Measurements from ENCODE around the gene CDH2. TPM values are rescaled to one million over a fixed set of nuclear protein-coding genes. Genes with fewer than 3 reads are reported as not detected.
A peak's percentile ranks its signal among the peaks of the same experiment; 100 is the strongest.

Gene CDH2
- total and polyA plus RNA-seq, 4 donors, result 14.2 to 49.5 (median 26.4) TPM

DNA sequence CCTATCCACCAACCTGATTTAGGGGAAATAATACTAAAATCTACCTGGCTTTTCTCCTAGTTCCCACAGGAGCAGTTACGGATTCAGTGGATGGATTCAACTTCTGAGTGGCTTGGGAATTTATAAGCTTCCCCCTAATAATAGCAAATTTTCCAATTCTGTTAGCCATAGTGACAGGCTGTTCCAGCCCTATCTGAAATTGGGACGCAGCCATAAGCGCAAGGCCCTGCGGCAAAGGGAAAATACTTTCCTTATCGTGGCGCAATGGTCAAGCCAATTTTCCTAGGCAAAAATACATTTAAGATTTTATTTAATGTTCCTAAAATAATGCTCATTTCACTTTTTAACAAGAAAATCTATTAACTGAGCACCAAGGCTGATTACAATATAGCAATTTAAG, 49.7 kb downstream of the CDH2 start:
- no peak for DNase-seq (ENCODE audit: low spot score)
- H3K27ac ChIP-seq (ENCODE audit: low read depth in 1 of 2, low read length in 2 of 2), result peak overlapping the region; percentile 32 to 70

DNA sequence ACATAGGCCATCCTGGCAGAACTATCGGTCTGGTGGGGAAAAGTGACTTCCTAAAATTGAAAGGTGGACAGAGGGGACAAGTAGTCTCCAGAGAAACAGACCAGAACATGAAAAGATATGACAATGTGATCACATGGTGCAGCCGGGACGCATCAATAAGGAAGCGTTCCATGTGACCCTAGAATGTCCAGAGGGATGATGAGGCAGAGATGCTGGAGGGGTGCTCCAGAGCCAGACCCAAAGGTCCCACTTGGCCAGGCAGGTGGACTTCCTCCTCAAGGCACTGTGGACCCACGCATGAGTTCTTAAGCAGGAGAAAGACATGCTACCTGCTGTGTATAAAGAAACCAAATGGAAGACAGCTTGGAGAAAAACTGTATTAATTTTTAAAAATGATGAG, 50.2 kb downstream of the CDH2 start:
- no peak overlapping the region for H3K9ac ChIP-seq (ENCODE audit: low read depth in 1 of 2, low read length in 2 of 2)
- TF ChIP-seq RXRA (IDR thresholded peaks at IDR 0.05), result no peak
- TF ChIP-seq, protein P1, sequence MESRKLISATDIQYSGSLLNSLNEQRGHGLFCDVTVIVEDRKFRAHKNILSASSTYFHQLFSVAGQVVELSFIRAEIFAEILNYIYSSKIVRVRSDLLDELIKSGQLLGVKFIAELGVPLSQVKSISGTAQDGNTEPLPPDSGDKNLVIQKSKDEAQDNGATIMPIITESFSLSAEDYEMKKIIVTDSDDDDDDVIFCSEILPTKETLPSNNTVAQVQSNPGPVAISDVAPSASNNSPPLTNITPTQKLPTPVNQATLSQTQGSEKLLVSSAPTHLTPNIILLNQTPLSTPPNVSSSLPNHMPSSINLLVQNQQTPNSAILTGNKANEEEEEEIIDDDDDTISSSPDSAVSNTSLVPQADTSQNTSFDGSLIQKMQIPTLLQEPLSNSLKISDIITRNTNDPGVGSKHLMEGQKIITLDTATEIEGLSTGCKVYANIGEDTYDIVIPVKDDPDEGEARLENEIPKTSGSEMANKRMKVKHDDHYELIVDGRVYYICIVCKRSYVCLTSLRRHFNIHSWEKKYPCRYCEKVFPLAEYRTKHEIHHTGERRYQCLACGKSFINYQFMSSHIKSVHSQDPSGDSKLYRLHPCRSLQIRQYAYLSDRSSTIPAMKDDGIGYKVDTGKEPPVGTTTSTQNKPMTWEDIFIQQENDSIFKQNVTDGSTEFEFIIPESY (IDR thresholded peaks at IDR 0.05), result no peak
- TF ChIP-seq HNF4G (IDR thresholded peaks at IDR 0.05), result no peak
- TF ChIP-seq NR2F2 (IDR thresholded peaks at IDR 0.05), result no peak
- TF ChIP-seq, protein P2, sequence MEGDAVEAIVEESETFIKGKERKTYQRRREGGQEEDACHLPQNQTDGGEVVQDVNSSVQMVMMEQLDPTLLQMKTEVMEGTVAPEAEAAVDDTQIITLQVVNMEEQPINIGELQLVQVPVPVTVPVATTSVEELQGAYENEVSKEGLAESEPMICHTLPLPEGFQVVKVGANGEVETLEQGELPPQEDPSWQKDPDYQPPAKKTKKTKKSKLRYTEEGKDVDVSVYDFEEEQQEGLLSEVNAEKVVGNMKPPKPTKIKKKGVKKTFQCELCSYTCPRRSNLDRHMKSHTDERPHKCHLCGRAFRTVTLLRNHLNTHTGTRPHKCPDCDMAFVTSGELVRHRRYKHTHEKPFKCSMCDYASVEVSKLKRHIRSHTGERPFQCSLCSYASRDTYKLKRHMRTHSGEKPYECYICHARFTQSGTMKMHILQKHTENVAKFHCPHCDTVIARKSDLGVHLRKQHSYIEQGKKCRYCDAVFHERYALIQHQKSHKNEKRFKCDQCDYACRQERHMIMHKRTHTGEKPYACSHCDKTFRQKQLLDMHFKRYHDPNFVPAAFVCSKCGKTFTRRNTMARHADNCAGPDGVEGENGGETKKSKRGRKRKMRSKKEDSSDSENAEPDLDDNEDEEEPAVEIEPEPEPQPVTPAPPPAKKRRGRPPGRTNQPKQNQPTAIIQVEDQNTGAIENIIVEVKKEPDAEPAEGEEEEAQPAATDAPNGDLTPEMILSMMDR (IDR thresholded peaks at IDR 0.05; ENCODE audit: low read depth, low read length, missing input control), result no peak
- no peak for TF ChIP-seq FOXA2 (IDR thresholded peaks at IDR 0.05)
- no peaks in the 10 kb centered on the region for H3K36me3 ChIP-seq (ENCODE audit: control insufficient read depth in 4 of 4, insufficient read depth in 3 of 4, low read depth in 1 of 4, low read length in 3 of 4)
- peak overlapping the region; percentile 32 to 70 for H3K27ac ChIP-seq (ENCODE audit: low read depth in 1 of 2, low read length in 2 of 2)
- no peaks in the 10 kb centered on the region for H3K9me3 ChIP-seq (ENCODE audit: control insufficient read depth in 4 of 4, low read length in 3 of 4)
- H3K4me3 ChIP-seq (ENCODE audit: low read depth in 1 of 3, low read length in 3 of 3), result no peak overlapping the region
- H3K27me3 ChIP-seq (ENCODE audit: control insufficient read depth in 4 of 4, insufficient read depth in 4 of 4, low read length in 3 of 4), result no peaks in the 10 kb centered on the region
- peaks cover 6 to 52% (median 47%) of the 10 kb centered on the region in 4 donors for H3K4me1 ChIP-seq (ENCODE audit: control insufficient read depth in 4 of 4, insufficient read depth in 4 of 4, low read length in 3 of 4)
- DNase-seq (ENCODE audit: low spot score), result no peak
- WGBS, result 90% methylated on average over 5 of the region's 5 CpGs

More for the DNA sequence above, 49.7 kb downstream of the CDH2 start:
- WGBS, result 34% methylated on average over 6 of the region's 6 CpGs
- peak; percentile 9 for TF ChIP-seq YY1 (IDR thresholded peaks at IDR 0.05)
- TF ChIP-seq RAD21 (IDR thresholded peaks at IDR 0.05), result peak in 1 of 2 donors; percentile 32
- no peak for TF ChIP-seq SP1 (IDR thresholded peaks at IDR 0.05)
- peak overlapping the region in 1 of 3 donors; percentile 19 for H3K4me3 ChIP-seq (ENCODE audit: low read depth in 1 of 3, low read length in 3 of 3)
- no peaks in the 10 kb centered on the region for H3K9me3 ChIP-seq (ENCODE audit: control insufficient read depth in 4 of 4, low read length in 3 of 4)
- peaks cover 6 to 55% (median 48%) of the 10 kb centered on the region in 4 donors for H3K4me1 ChIP-seq (ENCODE audit: control insufficient read depth in 4 of 4, insufficient read depth in 4 of 4, low read length in 3 of 4)
- peak overlapping the region in 1 of 2 donors; percentile 27 for H3K9ac ChIP-seq (ENCODE audit: low read depth in 1 of 2, low read length in 2 of 2)
- H3K36me3 ChIP-seq (ENCODE audit: control insufficient read depth in 4 of 4, insufficient read depth in 3 of 4, low read depth in 1 of 4, low read length in 3 of 4), result no peaks in the 10 kb centered on the region
- no peaks in the 10 kb centered on the region for H3K27me3 ChIP-seq (ENCODE audit: control insufficient read depth in 4 of 4, insufficient read depth in 4 of 4, low read length in 3 of 4)

DNA sequence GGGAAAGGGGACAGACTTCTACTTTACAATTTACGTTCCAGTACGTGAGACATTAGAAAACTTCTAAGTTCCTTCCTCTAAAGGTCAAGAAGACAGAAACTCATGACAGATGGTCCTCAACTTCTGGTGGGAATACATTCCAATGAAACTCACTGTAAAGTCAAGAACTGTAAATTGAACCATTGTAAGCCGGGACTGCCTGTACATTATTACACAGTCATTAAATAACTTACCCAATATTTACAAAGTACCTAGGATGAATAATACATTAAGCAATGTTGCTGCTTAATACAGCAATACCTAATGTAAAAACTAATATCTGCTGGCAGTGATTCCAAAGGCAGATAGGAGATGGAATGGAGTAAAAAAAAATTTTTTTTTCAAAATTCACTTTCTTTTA, 51.9 kb downstream of the CDH2 start:
- DNase-seq (ENCODE audit: low spot score), result no peak
- 71% methylated on average over 3 of the region's 3 CpGs for WGBS
- Histone ChIP-seq H3K27ac (ENCODE audit: low read depth in 1 of 2, low read length in 2 of 2) (peak overlapping the region in 1 of 2 donors; percentile 5), H3K9me3 (ENCODE audit: control insufficient read depth in 4 of 4, low read length in 3 of 4) (no peaks in the 10 kb centered on the region), H3K36me3 (ENCODE audit: control insufficient read depth in 4 of 4, insufficient read depth in 3 of 4, low read depth in 1 of 4, low read length in 3 of 4) (no peaks in the 10 kb centered on the region), H3K9ac (ENCODE audit: low read depth in 1 of 2, low read length in 2 of 2) (no peak overlapping the region), H3K4me3 (ENCODE audit: low read depth in 1 of 3, low read length in 3 of 3) (no peak overlapping the region), H3K4me1 (ENCODE audit: control insufficient read depth in 4 of 4, insufficient read depth in 4 of 4, low read length in 3 of 4) (peaks cover 6 to 52% (median 47%) of the 10 kb centered on the region in 4 donors), H3K27me3 (ENCODE audit: control insufficient read depth in 4 of 4, insufficient read depth in 4 of 4, low read length in 3 of 4) (no peaks in the 10 kb centered on the region)
- TF ChIP-seq RAD21 (IDR thresholded peaks at IDR 0.05) (no peak), JUND (IDR thresholded peaks at IDR 0.05) (no peak), RXRA (IDR thresholded peaks at IDR 0.05) (no peak)
- TF ChIP-seq, protein P1 (IDR thresholded peaks at IDR 0.05), result no peak
- TF ChIP-seq, protein P3, sequence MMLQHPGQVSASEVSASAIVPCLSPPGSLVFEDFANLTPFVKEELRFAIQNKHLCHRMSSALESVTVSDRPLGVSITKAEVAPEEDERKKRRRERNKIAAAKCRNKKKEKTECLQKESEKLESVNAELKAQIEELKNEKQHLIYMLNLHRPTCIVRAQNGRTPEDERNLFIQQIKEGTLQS (IDR thresholded peaks at IDR 0.05), result no peak
